Measurements from ENCODE around the gene MTOR.

DNA sequence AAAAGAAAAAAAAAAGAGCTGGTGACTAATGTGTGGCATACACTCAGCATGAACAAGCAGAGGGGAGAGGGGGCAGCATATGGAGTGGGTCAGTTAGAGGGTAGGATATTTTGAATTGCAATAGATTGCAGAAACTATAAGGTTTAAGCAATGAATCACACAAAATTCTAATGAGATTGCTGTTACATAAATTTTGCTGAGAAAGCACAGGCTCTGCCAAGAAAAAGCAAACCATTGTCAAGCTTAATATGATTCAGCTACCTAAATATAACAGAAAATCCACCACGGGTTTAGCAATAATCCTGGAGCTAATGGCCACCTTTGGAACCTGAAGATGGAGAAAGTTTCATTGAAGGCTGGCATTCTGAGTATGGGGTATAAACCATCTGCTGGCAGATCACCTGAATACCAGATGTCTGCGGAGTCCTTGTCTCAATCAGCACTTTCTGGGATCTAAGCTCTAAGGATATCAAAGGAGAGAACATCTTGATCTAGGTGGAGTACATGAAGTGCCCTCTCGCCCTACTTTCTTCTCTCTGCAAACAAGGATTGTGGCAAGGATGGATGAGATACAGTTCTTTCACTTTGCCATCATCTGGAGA is 103.5 kb downstream of the MTOR start:
- no peak for TF ChIP-seq CTCF (IDR thresholded peaks at IDR 0.05)
- no peak for TF ChIP-seq POLR2A (IDR thresholded peaks at IDR 0.05)

Data from thyroid gland (tissue), 4 donors.